ENCODE results near the gene L3MBTL4. TPM values are rescaled to one million over a fixed set of nuclear protein-coding genes. Genes with fewer than 3 reads are reported as not detected.

L3MBTL4 gene
- total RNA-seq, 4 donors from 2014 or later, result 6.0 to 14.8 (median 10.0) TPM

DNA sequence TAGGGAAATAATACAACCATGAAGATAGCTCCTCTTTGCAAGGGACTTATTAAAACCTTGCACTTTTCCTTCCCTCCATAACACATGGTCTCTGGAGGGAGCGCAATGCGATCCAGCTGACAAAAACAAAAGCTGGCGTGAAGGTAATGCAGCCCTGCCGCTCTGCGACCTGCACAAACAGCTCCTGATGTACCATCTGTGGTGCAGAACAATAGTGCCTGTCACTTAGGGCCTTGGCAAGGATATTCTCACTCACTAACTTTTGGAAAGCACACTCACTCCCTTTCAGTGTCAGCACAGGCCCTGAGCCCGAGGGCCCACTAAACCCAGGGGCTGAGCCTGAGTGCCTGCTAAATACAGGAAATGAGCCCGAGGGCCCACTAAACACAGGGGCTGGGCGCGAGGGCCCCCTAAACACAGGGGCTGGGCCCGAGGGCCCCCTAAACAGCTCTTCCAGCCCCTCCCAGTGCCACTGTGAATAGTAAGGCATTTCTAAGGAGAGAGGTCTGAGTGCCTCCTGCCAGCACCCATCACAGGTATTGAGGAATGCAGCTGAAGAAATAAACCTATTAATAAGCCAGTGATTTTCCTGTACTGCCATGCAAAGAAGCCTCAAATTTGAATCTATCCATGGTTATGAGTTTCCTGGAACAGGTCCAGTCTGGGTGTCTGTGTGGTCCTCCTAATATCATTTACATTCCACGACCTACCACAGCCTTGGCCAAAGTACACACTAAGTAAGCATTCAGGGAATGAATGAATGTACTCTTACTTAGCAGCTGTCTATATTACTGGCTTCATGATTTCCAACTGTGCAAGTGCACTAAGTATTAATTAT, 9.3 kb downstream of the L3MBTL4 start:
- TF ChIP-seq, protein P1, sequence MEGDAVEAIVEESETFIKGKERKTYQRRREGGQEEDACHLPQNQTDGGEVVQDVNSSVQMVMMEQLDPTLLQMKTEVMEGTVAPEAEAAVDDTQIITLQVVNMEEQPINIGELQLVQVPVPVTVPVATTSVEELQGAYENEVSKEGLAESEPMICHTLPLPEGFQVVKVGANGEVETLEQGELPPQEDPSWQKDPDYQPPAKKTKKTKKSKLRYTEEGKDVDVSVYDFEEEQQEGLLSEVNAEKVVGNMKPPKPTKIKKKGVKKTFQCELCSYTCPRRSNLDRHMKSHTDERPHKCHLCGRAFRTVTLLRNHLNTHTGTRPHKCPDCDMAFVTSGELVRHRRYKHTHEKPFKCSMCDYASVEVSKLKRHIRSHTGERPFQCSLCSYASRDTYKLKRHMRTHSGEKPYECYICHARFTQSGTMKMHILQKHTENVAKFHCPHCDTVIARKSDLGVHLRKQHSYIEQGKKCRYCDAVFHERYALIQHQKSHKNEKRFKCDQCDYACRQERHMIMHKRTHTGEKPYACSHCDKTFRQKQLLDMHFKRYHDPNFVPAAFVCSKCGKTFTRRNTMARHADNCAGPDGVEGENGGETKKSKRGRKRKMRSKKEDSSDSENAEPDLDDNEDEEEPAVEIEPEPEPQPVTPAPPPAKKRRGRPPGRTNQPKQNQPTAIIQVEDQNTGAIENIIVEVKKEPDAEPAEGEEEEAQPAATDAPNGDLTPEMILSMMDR (IDR thresholded peaks at IDR 0.05; ENCODE audit: low read depth), result no peak

DNA sequence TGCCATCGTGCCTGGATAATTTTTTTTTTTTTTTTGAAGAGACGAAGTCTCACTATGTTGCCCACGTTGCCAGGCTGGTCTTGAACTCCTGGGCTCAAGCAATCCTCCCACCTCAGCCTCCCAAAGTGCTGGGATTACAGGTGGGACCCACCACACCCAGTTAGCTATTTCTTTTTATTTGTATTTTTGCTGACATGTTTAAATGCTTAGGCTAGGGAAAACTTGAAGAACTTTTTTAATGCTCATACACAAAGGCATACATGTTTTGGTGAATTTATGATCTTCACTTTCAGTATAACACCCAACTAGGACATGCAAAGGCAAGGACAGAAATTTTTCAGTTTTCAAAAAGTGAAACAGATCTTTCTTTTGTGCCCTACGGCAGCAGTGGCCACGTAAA, 9.9 kb downstream of the L3MBTL4 start:
- TF ChIP-seq, protein P1 (IDR thresholded peaks at IDR 0.05; ENCODE audit: low read depth), result no peak

DNA sequence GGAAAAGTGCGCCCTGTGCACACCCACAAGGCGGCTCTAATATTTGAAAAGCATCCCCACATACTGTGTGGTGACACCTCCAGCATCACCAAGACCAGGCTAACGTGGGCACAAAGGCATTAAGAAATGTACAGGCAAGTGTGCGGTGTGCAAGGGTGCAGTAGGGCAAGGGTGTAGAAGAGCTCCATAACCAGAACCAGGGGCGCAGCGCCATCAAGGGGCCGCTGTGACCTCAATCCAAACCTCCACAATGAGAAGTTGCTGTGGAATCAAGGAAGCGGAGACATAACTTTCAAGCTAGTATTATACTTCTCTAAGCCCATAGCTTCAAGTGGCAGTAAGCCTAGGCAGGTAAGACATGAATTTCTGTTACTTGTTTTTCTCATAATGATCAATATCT, 13.0 kb downstream of the L3MBTL4 start:
- TF ChIP-seq, protein P1 (IDR thresholded peaks at IDR 0.05; ENCODE audit: low read depth), result no peak

DNA sequence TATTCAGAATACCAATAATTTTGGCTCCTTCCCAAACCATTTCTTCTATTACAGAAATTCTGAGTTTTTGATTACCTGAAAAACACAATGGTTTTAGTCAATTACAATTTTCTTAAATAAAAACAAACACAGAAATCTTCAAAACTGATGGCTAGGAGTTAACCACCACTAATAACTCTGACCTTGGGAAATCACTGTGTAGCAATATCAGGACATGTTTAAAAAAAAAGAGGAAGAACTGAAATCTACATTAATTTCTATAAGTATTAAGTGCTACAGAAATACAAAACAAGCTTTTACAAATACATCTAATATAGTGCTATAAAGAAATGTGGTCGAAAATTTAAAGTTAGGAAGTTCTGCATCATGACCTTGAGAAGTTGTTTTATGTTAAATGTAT, 14.9 kb downstream of the L3MBTL4 start:
- TF ChIP-seq, protein P1 (IDR thresholded peaks at IDR 0.05; ENCODE audit: low read depth), result no peak

DNA sequence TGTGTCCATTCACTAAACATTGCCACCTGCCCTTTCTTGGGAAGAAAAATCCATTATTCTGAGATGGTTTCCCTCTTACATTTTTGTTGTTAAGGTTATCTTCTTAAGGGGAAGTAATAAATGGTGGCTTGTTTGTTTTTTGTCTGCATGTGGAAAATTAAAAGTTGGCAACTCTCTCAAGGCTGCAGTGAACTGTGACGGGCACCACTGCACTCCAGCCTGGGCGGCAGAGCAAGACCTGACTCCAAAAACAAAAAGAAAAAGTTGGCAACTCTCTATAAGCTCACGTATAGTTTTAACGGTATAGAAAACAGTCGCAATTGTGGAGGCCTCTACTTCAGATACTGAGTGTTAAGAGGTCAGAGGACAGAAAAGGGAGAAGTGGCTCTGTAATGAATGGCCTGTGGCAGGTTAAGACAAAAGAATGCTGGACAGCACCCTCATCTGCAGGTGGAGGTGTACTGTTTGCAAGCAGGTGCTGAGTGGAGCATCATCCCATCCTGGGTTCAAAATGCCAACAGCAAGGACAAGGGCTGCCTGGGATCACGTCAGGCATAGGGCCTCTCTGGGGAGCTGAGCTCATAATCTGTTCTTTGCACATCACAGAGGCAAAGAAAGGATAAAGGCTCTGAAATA, 16.7 kb downstream of the L3MBTL4 start:
- TF ChIP-seq, protein P1 (IDR thresholded peaks at IDR 0.05; ENCODE audit: low read depth), result no peak

DNA sequence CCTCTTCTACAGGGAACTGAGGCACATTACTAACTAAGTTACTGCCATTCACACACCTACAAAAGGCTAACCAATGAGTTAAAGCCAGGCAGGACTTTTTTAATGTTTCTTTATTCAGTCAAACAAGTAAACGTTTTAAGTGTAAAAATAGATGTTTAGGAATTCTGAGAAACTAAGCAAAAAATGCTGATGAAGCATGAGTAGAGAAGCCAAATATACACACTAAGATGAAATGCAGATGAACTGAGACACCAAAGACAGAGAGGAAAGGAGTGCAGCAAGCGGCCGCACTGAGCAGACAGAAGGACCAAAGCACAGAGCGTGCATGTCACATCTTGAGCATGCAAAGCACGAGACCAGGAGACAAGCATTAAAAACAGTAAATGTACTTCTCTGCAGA, 17.9 kb downstream of the L3MBTL4 start:
- TF ChIP-seq, protein P1 (IDR thresholded peaks at IDR 0.05; ENCODE audit: low read depth), result no peak

DNA sequence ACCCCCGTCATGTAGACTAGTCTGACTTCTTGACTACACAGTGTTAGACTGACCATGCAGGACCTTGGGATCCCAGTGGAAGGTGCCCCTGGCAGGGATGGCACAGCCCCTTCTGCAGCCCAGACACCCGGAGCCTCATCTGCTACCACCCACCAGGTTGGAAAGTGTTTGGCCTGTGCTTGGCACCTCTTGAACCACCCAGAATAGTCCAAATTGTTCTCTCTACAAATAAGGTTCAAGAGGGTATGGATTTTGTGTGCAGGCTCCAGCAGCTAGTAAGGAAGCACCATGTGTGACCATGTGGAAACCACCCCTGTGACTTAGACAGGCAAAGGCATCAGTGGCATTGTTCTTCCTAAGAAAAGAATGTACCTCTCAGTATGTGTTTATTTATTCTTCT, 18.4 kb downstream of the L3MBTL4 start:
- TF ChIP-seq, protein P1 (IDR thresholded peaks at IDR 0.05; ENCODE audit: low read depth), result no peak

Measured in subcutaneous adipose tissue (tissue), 4 donors.